ENCODE measurements around the gene ARHGEF28.

DNA sequence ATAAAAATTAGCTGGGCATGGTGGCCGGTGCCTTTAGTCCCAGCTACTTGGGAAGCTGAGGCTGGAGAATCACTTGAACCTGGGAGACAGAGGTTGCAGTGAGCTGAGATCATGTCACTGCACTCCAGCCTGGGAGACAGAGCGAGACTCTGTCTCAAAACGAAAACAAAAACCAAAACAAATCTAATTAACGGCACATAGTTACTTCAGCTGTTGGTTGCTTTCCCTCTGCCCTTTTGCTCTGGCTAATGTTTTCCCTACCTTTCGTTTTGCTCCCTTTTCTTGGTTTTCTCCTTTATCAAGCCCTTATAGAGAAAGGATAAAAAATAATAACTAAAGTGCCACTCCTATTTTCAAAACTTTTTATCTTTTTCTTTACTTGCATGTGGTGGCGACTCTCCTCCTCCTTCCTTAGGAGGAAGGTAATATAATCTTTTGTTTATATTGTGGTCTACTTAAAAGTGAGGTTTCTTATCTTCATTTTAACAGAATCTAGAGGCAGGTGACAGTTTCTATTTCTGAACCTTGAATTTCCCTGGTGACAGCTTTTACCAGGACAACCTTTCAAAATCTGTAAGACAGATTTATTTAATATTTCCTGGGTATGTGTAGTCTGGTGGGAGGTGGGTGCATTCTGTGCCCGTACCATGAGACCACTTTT lies 125.4 kb downstream of the ARHGEF28 start:
- TF ChIP-seq CREM (IDR thresholded peaks at IDR 0.05): no peak
- no peak for TF ChIP-seq CREM (CRISPR knock-in tag; IDR thresholded peaks at IDR 0.05)
- no peak for TF ChIP-seq ZNF121 (CRISPR knock-in tag; IDR thresholded peaks at IDR 0.05)
- TF ChIP-seq GABPA (IDR thresholded peaks at IDR 0.05; ENCODE audit: low read depth, low read length): no peak
- no peak for TF ChIP-seq GABPA (CRISPR knock-in tag; IDR thresholded peaks at IDR 0.05; ENCODE audit: low read depth)
